H9 (cell line): ENCODE measurements around the gene SEMA5A. TPM values are rescaled to one million over a fixed set of nuclear protein-coding genes. Genes with fewer than 3 reads are reported as not detected.

Experiments
- DNase-seq: peaks from one replicate; pipeline ENCODE4 v3.0.0-alpha.2; 2017
- H2AFZ ChIP-seq: one replicate; pipeline ENCODE4 v1.6.1; 2013; ENCODE audit warnings: mild to moderate bottlenecking, low read length, control low read depth, moderate library complexity
- H2AK5ac ChIP-seq: 2 replicates; pipeline ENCODE4 v1.6.1; 2013; ENCODE audit warnings: low read length, control low read depth, mixed read lengths; ENCODE audit not compliant: insufficient read length
- H2BK120ac ChIP-seq: one replicate; pipeline ENCODE4 v1.6.1; 2013; ENCODE audit warnings: low read depth, mild to moderate bottlenecking, low read length, control low read depth, inconsistent platforms; ENCODE audit not compliant: poor library complexity, severe bottlenecking
- H2BK12ac ChIP-seq: 2 replicates; pipeline ENCODE4 v1.6.1; 2013; ENCODE audit warnings: low read length, control low read depth, mixed read lengths, low read depth; ENCODE audit not compliant: insufficient read length
- H2BK15ac ChIP-seq: 2 replicates; pipeline ENCODE4 v1.6.1; 2013; ENCODE audit warnings: low read depth, low read length, control low read depth
- H2BK20ac ChIP-seq: one replicate; pipeline ENCODE4 v1.6.1; 2013; ENCODE audit warnings: low read depth, mild to moderate bottlenecking, low read length, control low read depth, inconsistent platforms; ENCODE audit not compliant: poor library complexity, severe bottlenecking
- H2BK5ac ChIP-seq: 2 replicates; pipeline ENCODE4 v1.6.1; 2013; ENCODE audit warnings: low read length, control low read depth, mixed read lengths; ENCODE audit not compliant: insufficient read length
- H3K14ac ChIP-seq: 2 replicates; pipeline ENCODE4 v1.6.1; 2013; ENCODE audit warnings: low read length, control low read depth; ENCODE audit not compliant: insufficient read depth
- H3K18ac ChIP-seq: 2 replicates; pipeline ENCODE4 v1.6.1; 2013; ENCODE audit warnings: low read depth, mild to moderate bottlenecking, mixed read lengths, low read length, control low read depth; ENCODE audit not compliant: insufficient read length
- H3K23ac ChIP-seq: 2 replicates; pipeline ENCODE4 v1.6.1; 2013; ENCODE audit warnings: low read length, control low read depth, mixed read lengths, low read depth; ENCODE audit not compliant: insufficient read length
- H3K23me2 ChIP-seq: 2 replicates; pipeline ENCODE4 v1.6.1; 2013; ENCODE audit warnings: low read depth, mild to moderate bottlenecking, mixed read lengths, low read length, control low read depth; ENCODE audit not compliant: insufficient read length, poor library complexity, severe bottlenecking
- H3K27ac ChIP-seq: 2 replicates; pipeline ENCODE4 v1.5.1; 2013; ENCODE audit warnings: low read length, control low read depth, mixed read lengths, low read depth; ENCODE audit not compliant: insufficient read length
- H3K27me3 ChIP-seq: 2 replicates; pipeline ENCODE4 v1.6.1; 2013; ENCODE audit warnings: low read length, control low read depth, inconsistent platforms; ENCODE audit not compliant: insufficient read depth
- H3K4ac ChIP-seq: 2 replicates; pipeline ENCODE4 v1.6.1; 2013; ENCODE audit warnings: low read depth, mild to moderate bottlenecking, control low read depth, inconsistent platforms, low read length, moderate library complexity
- H3K4me1 ChIP-seq: 2 replicates; pipeline ENCODE4 v1.6.1; 2013; ENCODE audit warnings: low read length, control low read depth, inconsistent platforms; ENCODE audit not compliant: insufficient read depth
- H3K4me2 ChIP-seq: 2 replicates; pipeline ENCODE4 v1.6.1; 2013; ENCODE audit warnings: low read length, control low read depth, mixed read lengths; ENCODE audit not compliant: insufficient read length, insufficient read depth
- H3K56ac ChIP-seq: 2 replicates; pipeline ENCODE4 v1.6.1; 2013; ENCODE audit warnings: low read depth, mild to moderate bottlenecking, mixed read lengths, low read length, control low read depth; ENCODE audit not compliant: insufficient read length
- H3K79me1 ChIP-seq: 2 replicates; pipeline ENCODE4 v1.6.1; 2013; ENCODE audit warnings: low read depth, mild to moderate bottlenecking, moderate library complexity, low read length, control low read depth, inconsistent platforms; ENCODE audit not compliant: insufficient read depth, poor library complexity, severe bottlenecking
- H3K79me2 ChIP-seq: 2 replicates; pipeline ENCODE4 v1.6.1; 2013; ENCODE audit warnings: low read length, control low read depth, inconsistent platforms; ENCODE audit not compliant: insufficient read depth
- H3K9ac ChIP-seq: 2 replicates; pipeline ENCODE4 v1.6.1; 2013; ENCODE audit warnings: low read length, control low read depth, mixed read lengths; ENCODE audit not compliant: insufficient read length; ENCODE audit errors: extremely low read depth
- H3K9me3 ChIP-seq: one replicate; pipeline ENCODE4 v1.6.1; 2013; ENCODE audit warnings: low read depth, low read length, inconsistent platforms; ENCODE audit not compliant: control insufficient read depth
- H3T11ph ChIP-seq: one replicate; pipeline ENCODE4 v1.6.1; 2013; ENCODE audit warnings: mild to moderate bottlenecking, low read length, control low read depth, inconsistent platforms
- H4K20me1 ChIP-seq: one replicate; pipeline ENCODE4 v1.6.1; 2013; ENCODE audit not compliant: control insufficient read depth, insufficient read length, insufficient read depth
- H4K5ac ChIP-seq: 2 replicates; pipeline ENCODE4 v1.6.1; 2013; ENCODE audit warnings: low read depth, mild to moderate bottlenecking, mixed read lengths, low read length, control low read depth; ENCODE audit not compliant: insufficient read length
- H4K8ac ChIP-seq: replicated peaks from 2 replicates; pipeline ENCODE4 v1.6.1; 2013; ENCODE audit warnings: low read length, control low read depth, mixed read lengths, low read depth; ENCODE audit not compliant: insufficient read length
- H4K91ac ChIP-seq: 2 replicates; pipeline ENCODE4 v1.6.1; 2013; ENCODE audit warnings: low read depth, mild to moderate bottlenecking, moderate library complexity, mixed read lengths, low read length, control low read depth; ENCODE audit not compliant: insufficient read length
- H3K27ac Mint-ChIP-seq, 3 experiments: 2 replicates in 2 of 3; 3 replicates in 1 of 3; pipeline ENCODE4 v1.8.0; 2020 to 2021; ENCODE audit warnings: mixed read lengths in 3 of 3, mild to moderate bottlenecking in 1 of 3, moderate library complexity in 1 of 3
- H3K27me3 Mint-ChIP-seq: 2 replicates; pipeline ENCODE4 v1.8.0; 2021; ENCODE audit warnings: low read depth, mild to moderate bottlenecking, moderate library complexity, mixed read lengths
- H3K36me3 Mint-ChIP-seq, 3 experiments: 2 replicates in 2 of 3; 3 replicates in 1 of 3; pipeline ENCODE4 v1.8.0; 2020 to 2021; ENCODE audit warnings: low read depth in 3 of 3, mixed read lengths in 3 of 3; ENCODE audit not compliant: insufficient read depth in 1 of 3
- H3K4me1 Mint-ChIP-seq, 2 experiments: 2 replicates each; pipeline ENCODE4 v1.8.0; 2020; ENCODE audit warnings: mixed read lengths in 2 of 2
- H3K4me3 Mint-ChIP-seq, 2 experiments: 2 replicates in 1 of 2; 3 replicates in 1 of 2; pipeline ENCODE4 v1.8.0; 2020 to 2021; ENCODE audit warnings: mild to moderate bottlenecking in 2 of 2, mixed read lengths in 2 of 2, moderate library complexity in 1 of 2
- H3K9me3 Mint-ChIP-seq, 2 experiments: 2 replicates in 1 of 2; 3 replicates in 1 of 2; pipeline ENCODE4 v1.8.0; 2020; ENCODE audit warnings: mild to moderate bottlenecking in 2 of 2, mixed read lengths in 2 of 2, moderate library complexity in 1 of 2
- CTCF ChIP-seq: fragments of 200-600 bp; sonication (generic); conservative IDR thresholded peaks from 3 replicates; pipeline ENCODE4 v1.8.0; 2021; ENCODE audit warnings: antibody characterized with exemption, mild to moderate bottlenecking
- WGBS: extraction: QIAGEN DNeasy Blood & Tissue Kit; methylation state at CpG from one replicate; pipeline ENCODE4 v1.1.7; 2013; ENCODE audit warnings: missing lambda C conversion rate, low lambda C conversion rate, mixed read lengths; ENCODE audit not compliant: insufficient read length; ENCODE audit errors: extremely low coverage; 5-methylcytosine and 5-hydroxymethylcytosine counted together
- total RNA-seq: library from RNA; stranded (reverse); gene quantifications from 2 replicates; pipeline ENCODE4 v1.2.1, GENCODE V29; 2021

The SEMA5A gene
- total RNA-seq, 1 experiment from 2014 or later = 4.3 TPM

- Histone ChIP-seq H2BK120ac (no peak overlapping the region), H3K4me2 (no peak overlapping the region), H4K8ac (no peak overlapping the region), H2BK5ac (no peak overlapping the region), H3K4ac (no peak overlapping the region), H3K27me3 (no peaks in the 10 kb centered on the region), H3K9ac (no peak overlapping the region), H2AK5ac (no peak overlapping the region), H2BK20ac (no peak overlapping the region), H3K4me1 (no peaks in the 10 kb centered on the region; the same call in 1 of the 2 replicates), H4K5ac (no peak overlapping the region), H4K20me1 (no peaks in the 10 kb centered on the region), H3K23me2 (no peaks in the 10 kb centered on the region), H3K79me2 (no peaks in the 10 kb centered on the region), H2BK12ac (no peak overlapping the region), H3K56ac (no peak overlapping the region), H2BK15ac (no peak overlapping the region), H3K14ac (no peak overlapping the region), H2AFZ (no peak overlapping the region), H3K27ac (no peak overlapping the region), H3K23ac (no peak overlapping the region), H3K79me1 (no peaks in the 10 kb centered on the region), H3K9me3 (no peaks in the 10 kb centered on the region), H3K18ac (no peak overlapping the region), H3T11ph (no peak overlapping the region), H4K91ac (no peak overlapping the region)
- no peak for TF ChIP-seq CTCF
- peaks cover 19 to 20% of the 10 kb centered on the region in 2 experiments for H3K4me1 Mint-ChIP-seq
- no peak overlapping the region for H3K4me3 Mint-ChIP-seq
- WGBS = no CpG with 5 or more reads among the region's 5 CpGs
- H3K9me3 Mint-ChIP-seq = peaks cover 0 to 3% of the 10 kb centered on the region in 2 experiments; a peak in 2 of 5 replicates
- H3K36me3 Mint-ChIP-seq = peaks cover 0 to 3% (median 2%) of the 10 kb centered on the region in 3 experiments; a peak in 3 of 7 replicates
- no peak for DNase-seq
- no peaks in the 10 kb centered on the region for H3K27me3 Mint-ChIP-seq
- no peak overlapping the region for H3K27ac Mint-ChIP-seq
These were observed 281.6 kb downstream of the SEMA5A start for GRCh38 chr5:9264301-9264700.
